ENCODE results near the gene CEP120.
"Not testable (repeated sequence)": the region's sequence is repeated elsewhere in the genome, so short reads cannot be mapped to it uniquely, and the experiment has no call there.

Gene CEP120

DNA sequence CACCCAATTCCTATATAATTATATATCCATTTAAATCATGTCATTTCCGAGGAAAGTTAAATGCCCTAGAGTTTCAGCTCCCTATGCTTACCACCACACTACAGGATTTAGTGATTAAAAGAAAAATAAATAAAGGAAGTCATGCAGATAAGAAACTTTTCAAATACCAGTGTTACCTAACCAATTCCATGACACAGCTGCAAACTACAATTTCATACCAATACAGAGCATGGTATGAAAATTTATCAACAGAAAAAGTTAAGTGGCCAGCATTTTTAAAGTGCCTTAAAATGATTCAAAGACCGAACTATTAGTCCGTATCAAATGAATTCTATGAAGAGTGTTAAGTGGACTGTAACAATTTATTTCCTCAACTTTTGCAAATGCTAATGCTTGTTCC lies 35.9 kb downstream of the CEP120 start:
- no peak for DNase-seq

DNA sequence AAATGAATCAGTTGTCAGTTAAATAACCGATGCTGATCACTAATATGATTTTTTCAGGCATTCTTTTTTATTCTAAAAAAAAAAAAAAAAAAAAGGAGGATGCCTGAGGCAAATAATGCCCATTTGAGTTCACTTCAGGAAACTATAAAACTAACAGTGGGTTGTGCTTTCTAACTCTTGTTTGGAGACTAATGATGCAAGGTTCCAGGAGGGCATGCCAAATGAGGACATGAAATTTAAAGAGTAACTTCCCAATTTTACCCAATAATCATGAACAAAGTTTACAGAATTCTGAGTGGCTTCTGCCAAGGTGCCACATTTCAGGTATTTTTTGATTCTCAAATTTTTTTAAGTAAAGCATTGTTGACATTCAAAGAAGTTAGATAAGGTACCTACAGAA lies 41.0 kb downstream of the CEP120 start:
- no peak for DNase-seq

DNA sequence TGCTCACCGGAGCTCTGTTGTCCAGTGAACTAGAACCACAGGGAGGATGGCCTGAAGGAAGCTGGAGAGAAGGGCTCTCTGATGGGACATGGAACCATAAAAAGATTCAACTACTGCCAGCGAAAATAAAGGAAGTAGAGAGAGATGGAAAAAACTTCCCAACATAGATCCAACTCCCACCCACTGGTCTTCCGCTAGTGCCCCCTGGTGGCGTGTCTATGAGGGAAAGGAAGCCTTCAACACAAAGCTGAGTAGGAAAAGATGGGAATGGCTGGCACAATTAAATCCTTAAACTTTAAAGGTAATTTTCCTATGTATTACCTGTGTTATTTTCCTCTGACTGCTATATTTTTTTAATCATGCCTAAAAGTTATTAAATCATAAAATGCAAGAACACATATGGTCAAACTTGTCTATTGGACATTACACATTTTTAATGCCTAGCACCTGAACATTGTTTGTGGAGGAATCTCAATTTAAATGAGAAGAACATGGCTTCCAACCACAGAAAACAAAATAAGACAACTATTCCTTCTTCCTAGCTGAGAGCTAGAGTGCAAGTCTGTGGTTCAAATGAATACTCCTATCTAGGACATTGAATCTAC lies 51.5 kb downstream of the CEP120 start:
- peak in 20 of 51 donors; percentile 0 to 32 (median 9) for DNase-seq

DNA sequence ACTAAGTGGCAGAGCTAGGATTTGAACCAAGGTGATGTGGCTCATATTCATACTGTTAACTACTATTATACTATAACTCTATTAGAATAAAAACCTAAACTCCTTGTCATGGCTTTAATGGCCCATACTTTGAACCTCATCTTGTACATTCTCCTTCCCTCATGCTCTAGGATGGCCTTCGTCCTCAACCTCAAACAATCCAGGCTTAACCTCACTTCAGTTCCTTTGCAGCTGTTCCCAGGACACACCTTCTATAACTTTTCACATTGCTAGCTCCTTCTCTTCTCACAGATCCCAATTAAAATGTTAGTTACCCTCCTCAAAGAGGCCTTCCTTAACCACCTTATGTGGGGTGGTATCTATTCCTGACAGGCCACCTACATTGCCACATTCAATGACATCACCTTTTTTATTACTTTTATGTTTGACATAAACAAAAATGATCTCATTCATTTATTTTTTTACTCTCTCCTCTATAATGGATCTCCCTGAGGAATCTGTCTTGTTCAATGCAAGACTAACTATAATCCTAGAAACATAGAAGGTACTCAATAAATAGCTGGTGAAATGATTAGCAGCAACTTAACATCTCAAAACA lies 53.7 kb downstream of the CEP120 start:
- no peak for DNase-seq

DNA sequence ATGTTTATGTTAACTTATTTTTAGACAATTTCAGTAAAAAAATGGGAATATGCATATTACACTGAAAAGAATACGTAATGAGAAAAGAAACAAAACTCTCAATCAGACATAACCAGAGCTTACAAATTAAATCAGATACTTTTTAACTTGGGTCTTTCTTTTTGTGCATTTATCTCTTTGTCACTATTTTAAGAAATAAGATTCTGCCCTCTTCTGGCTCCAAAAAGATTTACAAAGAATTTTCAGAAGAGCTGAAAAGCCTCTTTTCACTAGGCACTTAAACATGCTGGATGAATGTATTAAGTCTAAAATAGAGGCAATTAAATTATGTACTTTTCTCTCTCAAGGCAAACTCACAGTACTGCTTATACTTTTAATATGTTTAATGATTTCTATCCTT lies 55.5 kb downstream of the CEP120 start:
- DNase-seq = no peak

DNA sequence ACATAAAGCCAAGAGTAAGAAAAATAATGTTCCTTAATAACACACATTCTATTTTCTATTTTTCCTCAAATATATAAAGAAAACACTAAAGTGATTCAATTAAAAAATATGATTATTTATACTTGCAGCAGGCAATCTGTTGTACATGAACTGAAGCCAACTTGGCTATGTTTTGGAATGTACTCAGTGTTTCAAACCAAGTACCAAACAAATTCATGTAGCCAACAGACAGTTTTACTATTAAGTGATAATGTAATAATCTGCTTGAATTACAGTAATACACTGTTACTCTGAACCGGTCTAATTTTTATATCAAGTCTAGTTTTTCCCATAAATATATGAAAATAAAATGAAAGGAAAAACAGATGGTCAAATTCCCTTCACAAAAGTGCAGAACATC lies 58.0 kb downstream of the CEP120 start:
- DNase-seq = no peak

DNA sequence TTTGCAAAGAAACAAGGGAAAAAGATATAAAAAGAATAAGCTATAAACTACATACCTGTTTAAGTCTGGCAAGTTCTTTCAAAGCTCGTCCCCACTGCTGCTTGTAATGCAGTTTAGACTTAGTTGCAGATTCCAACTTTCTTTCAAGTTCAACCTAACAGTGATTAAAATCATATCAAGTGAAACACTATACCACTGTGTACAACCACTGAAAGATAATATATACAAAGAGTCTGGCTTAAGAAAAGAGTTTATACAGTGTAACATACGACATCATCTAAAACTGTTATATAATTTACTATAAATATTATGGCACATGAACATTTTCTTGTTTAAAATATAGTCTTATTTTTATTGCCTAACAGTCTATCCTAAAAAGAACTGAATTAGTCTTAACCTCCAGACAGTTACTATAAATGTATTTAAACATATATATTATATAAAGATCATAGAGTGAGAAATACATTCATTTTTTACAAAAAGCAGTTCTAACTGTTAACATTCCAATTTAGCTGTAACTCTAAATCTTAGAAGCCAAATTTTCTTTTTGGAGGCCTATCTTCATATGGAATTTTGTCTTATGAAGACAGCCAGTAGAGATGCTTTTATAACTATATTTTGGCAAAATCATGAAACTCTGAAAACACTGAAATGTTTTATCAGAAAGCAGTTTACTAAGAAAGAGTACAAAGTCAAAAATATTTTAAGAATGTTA lies 58.6 kb downstream of the CEP120 start:
- DNase-seq = no peak

DNA sequence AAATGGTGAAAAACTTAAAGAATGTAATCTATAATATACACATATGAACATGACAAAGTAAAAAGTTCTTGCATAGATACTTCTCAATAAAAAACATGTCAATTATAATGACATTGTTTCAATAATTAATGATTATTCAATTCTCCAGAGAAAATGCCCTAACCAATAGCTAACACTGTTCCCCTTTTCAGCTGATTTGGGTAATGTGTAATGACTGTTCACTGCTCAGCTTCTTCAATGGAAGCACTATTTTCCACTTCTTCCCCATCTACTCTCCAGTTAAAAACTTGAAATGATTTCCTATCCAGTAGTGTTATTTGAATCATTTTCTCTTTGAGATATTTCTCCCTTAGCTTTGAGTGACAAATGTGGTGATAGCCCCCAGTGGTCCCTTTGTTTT lies 62.3 kb downstream of the CEP120 start:
- no peak for DNase-seq

DNA sequence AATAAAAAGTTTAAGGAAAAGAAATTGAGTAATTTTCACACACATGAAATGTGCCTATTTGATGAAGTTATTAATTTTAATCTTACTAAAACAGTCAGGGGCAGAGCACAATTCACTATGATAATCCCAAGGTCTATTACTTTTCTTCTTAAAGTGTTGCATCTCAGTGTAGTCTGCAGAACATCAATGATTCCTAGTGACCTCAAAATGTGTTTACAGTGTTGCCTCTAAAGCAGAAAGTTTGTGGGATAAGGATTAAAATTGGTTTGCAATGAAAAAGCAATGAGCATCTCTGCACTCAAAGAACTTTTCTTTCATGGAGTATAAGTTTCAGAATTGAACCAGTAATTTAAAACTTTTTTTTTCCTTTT lies 63.0 kb downstream of the CEP120 start:
- DNase-seq = no peak

DNA sequence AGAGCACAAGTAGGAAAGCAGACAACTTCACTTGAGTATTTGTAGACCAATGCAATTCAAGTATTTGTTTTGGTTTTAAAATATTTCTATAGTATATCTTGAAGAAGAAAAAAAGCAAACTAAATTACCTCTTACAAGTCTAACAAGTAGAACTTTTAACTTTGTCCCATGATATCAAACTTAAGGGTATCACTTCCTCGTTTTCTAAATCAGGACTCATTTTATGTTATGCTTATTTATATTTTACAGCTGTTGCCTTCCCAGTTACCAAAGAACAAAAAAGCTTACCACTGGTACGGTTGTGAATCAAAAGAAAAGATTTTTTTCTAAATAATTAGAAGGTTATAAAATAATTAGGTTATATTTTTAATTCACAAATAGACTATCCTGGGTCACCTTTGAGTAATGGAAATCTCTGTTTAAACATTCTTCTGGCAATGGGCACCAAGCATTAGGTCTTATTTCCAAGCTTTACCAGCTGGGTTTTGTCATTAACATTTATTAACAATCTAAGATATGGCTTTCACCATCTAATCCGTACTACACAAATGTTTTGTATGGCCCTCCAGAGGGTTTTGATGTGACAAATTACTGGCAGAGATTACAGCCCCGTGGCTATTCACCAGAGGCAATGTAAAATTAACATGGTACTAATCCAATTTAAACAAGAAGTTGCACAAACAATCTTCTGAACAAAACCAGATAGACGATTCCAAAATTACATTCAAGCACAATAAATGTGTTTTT lies 63.6 kb downstream of the CEP120 start:
- DNase-seq = no peak

DNA sequence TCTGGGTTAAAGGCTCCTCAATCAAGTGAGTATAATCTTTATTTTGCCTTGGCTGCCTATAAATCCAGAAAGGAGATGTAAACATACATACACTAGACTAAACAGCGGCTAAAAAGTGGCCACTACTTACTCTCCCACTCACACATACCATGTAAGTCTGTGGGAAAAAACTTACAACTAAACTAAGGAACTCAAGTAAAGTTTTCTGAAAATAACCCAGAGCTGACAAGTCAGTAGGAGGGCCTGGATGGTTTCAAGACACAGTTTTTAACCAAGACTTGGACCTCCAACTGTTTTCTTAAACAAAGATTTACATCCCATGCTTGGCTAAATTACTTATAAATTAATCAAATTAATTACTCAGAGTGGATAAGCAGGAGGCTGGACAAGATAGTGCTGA lies 64.5 kb downstream of the CEP120 start:
- no peak for DNase-seq

DNA sequence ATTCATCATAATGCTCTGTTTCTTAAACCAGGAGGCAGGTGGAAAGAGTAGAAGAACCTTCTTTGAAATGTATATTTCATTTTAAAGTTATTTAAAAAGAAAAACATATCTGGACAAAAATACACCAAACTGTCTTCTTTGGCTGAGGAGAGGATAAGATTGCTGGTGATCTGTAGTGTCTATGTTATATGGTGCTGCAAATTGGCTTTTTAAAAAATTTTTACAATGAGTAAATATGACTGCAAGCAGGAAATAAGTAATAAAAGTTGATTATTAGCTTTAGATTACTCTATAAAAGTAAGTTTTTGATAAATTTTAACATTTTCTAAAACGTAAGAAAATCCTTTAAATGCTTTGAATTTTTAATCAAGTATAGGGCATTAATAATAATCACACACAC lies 64.9 kb downstream of the CEP120 start:
- no peak for DNase-seq

DNA sequence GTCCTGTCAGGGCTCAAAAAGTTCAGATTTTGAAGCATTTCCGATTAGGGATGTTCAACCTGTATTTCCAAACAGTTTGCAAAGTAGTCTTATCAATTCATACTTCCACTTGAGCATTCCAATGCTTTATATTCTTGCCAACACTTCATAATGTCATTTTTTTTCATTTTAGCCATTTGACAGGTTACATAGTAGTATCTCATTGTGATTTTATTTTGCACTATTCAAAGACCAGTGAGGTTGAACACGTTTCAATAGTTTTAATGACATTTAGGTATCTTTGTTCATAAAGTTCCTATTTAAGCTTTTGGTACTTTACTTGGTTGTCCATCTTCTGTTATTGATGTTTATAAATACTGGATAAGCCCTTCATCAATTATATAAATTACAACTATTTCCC lies 71.4 kb downstream of the CEP120 start:
- no peak for DNase-seq

DNA sequence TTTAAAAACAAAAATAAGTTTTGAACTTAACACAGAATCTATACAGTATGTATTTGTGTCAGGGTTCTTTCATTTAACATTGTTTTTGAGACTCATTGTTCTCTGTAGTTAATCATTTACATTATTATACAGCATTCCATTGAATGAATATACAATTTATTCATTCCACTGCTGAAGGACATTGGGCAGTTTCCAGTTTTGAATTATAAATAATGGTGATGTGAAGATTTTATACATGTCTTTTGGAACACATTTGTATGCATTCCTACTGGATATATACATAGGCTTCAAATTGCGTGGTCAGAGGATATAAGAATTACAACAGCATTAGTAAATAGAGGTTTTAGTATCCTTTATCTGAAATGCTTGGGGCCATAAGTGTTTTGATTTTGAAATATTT lies 72.0 kb downstream of the CEP120 start:
- no peak for DNase-seq

DNA sequence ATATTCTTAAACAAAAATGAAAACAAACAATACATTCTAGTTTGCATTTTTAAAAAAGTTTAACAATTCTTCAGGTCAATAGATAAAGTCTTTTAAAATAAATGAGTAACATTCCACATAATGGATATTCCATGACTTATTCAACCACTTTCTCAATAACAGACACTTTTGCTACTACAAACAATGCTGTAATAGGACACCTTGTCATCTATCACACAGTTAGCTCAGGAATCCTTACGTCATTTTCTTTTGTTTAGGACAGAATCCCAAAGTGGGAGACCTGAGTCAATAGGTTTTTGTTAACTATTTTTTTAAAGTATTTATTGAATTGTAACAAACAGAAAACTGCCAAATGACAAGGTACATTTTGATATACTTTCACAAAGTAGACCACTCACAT lies 72.5 kb downstream of the CEP120 start:
- no peak for DNase-seq

DNA sequence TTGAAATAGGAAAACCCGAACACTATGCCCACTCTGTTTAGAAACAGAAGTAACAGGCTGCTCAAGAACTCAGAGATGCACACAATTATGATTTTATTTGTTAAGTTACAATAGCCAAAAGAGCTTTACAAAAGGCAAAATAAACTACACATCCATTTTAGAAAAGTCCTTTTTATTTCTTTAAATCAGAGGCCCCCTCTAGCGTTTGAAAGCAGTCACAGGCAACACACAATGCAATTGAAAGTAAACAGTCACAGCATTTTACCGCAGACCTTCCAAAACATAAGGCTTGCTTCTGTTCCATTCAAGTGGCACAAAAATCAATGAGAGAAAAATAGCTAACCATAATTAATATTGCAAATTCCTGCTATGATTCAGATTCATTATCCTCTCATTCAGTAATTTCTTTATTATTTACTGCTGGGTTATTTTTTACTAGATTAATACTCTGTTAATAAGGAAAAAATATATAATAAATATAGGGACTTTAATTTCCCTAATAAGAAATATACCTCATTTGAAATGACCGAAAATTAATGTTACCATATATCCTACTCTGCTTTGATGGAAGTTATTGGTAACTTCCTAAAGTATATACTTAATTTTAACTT lies 78.3 kb downstream of the CEP120 start:
- DNase-seq = peak in 5 of 51 donors; percentile 1 to 36 (median 4)

DNA sequence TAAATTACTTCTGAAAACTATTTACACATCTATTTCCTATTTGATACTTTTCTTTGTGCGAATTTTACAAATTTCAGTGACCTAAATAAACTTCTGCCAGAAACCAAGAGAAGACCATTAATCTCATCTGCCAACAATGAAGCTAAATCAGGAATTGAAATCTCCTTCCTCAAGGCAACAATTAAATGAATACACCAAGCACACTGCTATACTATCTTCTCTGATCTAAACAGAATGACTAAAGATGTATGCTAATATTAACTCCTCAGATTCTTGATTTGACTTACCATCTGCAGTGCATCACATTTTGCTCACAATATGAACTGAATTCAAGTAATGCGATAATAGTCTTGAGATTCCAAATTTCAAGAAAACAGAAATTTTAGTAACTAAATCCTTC lies 82.3 kb downstream of the CEP120 start:
- DNase-seq = no peak

DNA sequence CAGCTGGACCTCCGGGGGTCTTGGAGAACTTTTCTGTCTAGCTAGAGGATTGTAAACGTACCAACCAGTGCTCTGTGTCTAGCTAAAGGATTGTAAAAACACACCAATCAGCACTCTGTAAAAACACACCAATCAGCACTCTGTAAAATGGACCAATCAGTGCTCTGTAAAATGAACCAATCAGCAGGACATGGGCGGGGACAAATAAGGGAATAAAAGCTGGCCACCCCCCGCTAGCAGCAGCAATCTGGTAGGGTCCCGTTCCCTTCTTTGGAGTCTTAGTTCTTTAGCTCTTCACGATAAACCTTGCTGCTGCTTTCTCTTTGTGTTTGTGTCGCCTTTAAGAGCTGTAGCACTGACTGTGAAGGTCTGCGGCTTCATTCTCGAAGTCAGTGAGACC lies 114.8 kb downstream of the CEP120 start:
- DNase-seq = not testable (repeated sequence)

DNA sequence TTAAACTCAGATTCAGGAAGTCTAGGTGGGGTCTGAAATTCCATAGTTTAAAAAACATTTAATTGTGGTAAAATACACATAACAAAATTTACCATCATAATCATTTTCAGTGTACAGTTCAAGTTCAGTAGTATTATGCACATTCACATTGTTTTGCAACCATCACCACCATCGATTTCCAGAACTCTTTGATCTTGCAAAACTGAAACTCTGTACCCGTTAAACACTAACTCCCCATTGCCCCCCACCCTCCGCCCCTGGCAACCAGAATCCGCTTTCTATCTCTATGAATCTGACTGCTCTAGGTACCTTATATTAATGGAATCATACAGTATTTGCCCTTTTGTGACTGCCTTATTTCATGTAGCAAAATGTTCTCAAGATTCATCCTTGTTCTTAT lies 117.5 kb downstream of the CEP120 start:
- DNase-seq = no peak

DNA sequence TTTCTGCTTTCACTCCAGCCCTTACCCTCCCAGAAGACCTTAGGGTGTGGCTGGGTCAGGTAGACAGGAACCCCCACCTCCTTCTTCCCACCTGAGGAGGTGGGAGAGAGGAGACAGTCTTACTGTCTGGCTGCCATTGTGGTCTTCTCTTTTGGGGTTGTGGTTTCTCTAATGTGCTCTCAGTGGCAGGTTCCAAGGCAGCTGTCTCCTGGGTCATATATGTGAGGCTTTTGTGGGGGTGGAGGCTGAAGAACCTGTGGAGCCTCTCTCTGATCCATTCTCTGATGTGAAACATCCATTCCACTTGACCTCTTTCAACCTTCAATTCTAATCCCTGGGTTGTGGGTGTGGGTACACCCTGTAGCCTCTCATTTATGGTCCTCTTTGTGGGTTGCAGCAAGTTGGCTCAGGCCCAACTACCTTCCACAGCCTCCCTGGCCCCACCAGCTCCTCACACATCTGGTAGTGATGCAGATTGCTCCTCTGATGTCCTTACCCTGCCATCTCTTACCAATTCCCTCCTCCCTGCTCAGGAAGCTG lies 118.4 kb downstream of the CEP120 start:
- DNase-seq = no peak

DNA sequence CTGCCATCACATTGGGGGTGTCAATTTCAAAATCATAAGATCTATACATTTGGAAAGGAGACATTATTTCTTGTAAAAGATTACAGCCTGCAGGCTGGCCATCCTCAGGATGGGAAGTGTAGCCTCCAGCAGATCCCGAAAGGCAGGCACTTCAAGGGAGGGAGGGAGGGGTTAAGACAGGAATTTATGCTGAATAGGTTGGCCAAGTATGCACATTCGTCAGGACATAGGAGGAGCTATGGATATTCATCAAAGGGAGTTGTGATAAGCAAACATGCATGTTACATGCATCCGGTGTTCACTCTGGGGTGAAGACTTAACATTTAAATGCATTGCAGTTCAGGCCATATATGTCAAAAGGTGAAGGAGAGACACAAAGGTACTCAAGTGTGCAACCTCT lies 119.4 kb downstream of the CEP120 start:
- no peak for DNase-seq

DNA sequence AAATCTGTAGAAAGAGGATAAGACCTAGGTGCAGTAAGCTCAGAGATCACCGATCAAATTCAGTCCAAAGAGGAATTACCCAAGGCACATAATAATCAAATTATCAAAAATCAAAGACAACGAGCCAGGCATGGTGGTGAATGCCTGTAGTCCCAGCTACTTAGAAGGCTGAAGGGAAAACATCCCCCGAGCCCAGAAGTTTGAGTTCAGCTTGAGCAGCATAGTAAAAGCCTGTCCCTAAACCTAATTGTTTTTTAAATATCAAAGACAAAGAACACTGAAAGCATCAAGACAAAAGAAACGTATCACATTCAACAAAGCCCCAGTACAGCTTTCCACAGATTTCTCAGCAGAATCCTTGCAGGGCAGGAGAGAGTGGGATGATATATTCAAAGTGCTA lies 122.9 kb downstream of the CEP120 start:
- DNase-seq = no peak
